ENCODE results near the gene COL1A2.

DNA sequence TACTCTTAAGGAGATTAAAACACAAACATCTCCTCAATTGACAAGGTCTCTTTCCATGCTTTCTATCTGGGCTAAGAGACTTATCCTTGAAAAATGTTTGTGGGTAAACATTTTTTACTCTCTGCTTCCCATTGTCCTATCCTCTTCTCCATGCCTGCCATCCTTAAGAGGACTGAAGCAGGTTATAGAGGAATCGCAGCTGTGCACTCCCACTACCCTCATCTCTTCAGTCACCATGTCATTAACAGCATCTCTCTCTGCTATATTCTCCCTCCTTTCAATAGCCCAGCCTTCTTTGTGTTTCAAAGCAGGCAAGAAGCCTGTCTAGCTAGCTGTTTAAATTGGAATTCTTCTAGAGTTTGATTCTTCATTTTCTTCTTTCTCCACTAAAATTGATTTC, 22.6 kb downstream of the COL1A2 start:
- TF ChIP-seq CTCF (IDR thresholded peaks at IDR 0.05), result no peak
- TF ChIP-seq BHLHE40 (IDR thresholded peaks at IDR 0.05; ENCODE audit: low read depth, low read length), result no peak
- no peak for TF ChIP-seq JUNB (IDR thresholded peaks at IDR 0.05)
- no peak for TF ChIP-seq JUN (IDR thresholded peaks at IDR 0.05)
- no peak for TF ChIP-seq HMGXB4 (CRISPR knock-in tag; IDR thresholded peaks at IDR 0.05; ENCODE audit: borderline replicate concordance)
- no peak for TF ChIP-seq POLR2A (IDR thresholded peaks at IDR 0.05; ENCODE audit: low read length)

Data from A549 (cell line).